Fibroblast of skin of back (primary cell): ENCODE results near the gene ROBO2.

ENCODE experiments used
- DNase-seq: peaks from one replicate; pipeline ENCODE4 v3.0.0-alpha.2; 2013

The ROBO2 gene

DNA sequence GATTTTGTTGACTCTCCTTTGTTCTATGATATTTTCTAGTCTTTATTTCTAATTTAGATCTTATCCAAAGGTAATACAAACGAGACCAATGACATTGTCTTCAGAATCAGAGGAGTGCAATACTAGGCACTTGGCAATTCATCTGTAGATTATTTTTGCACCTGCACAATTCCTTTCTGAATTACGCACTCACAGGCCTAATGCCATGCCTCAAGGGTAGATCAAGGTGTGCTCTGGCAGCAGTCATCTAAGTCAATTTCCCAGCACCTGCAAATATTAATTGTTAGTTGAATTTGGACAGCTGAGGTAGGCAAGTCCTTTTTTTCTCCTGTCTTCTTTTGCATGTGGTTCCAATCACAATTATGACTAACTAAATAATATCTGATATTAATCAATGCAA lies 653.2 kb downstream of the ROBO2 start:
- DNase-seq = no peak

DNA sequence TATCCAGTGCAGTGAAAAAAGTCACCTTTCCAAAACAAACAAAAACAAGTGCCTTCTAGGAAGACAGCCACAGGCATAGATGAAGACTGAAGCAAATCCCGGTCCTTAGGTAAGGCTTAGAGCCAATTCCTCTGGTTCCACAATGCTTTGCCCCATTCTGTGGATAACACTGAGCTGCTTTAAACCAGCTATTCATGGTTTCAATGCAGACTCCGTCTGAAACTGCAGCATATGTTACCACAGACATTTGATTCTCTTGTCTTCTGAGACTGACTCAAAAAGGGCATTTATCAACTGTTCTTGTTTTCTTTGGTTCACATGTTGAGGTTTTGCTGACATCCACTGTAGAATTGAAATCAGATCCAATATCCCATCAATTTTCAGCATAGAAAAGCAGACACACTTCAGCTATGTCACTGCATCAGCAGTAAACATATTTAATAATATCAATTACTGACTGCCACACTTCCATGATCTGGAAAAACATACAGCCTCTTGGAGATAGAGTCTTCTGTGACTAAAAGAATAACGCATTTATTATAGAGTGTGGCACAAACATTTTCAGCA lies 659.3 kb downstream of the ROBO2 start:
- DNase-seq = no peak
